ENCODE measurements around the gene HLA-C. TPM values are rescaled to one million over a fixed set of nuclear protein-coding genes. Genes with fewer than 3 reads are reported as not detected.
A peak's percentile ranks its signal among the peaks of the same experiment; 100 is the strongest.

Gene HLA-C
- total and polyA plus RNA-seq, 7 donors, result 62.5 to 143 (median 114) TPM

- WGBS, 3 donors, result 9 to 39% (median 14%) methylated on average over 3 of the region's 3 CpGs
- H3K27me3 ChIP-seq (ENCODE audit: insufficient read depth in 3 of 3, low read length in 2 of 3), result peaks cover 0 to 4% (median 4%) of the 10 kb centered on the region in 3 donors
- no peak for DNase-seq
- H3K36me3 ChIP-seq (ENCODE audit: insufficient read depth in 1 of 2, low read depth in 1 of 2), result no peaks in the 10 kb centered on the region
- no peak for ATAC-seq
- intact Hi-C loops (cut with DNase I), result no loop called here
- H3K27ac ChIP-seq, result no peak overlapping the region
- no peak overlapping the region for H3K4me3 ChIP-seq
- TF ChIP-seq, protein P1, sequence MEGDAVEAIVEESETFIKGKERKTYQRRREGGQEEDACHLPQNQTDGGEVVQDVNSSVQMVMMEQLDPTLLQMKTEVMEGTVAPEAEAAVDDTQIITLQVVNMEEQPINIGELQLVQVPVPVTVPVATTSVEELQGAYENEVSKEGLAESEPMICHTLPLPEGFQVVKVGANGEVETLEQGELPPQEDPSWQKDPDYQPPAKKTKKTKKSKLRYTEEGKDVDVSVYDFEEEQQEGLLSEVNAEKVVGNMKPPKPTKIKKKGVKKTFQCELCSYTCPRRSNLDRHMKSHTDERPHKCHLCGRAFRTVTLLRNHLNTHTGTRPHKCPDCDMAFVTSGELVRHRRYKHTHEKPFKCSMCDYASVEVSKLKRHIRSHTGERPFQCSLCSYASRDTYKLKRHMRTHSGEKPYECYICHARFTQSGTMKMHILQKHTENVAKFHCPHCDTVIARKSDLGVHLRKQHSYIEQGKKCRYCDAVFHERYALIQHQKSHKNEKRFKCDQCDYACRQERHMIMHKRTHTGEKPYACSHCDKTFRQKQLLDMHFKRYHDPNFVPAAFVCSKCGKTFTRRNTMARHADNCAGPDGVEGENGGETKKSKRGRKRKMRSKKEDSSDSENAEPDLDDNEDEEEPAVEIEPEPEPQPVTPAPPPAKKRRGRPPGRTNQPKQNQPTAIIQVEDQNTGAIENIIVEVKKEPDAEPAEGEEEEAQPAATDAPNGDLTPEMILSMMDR (IDR thresholded peaks at IDR 0.05), result no peak
- no peaks in the 10 kb centered on the region for H3K9me3 ChIP-seq
- no peaks in the 10 kb centered on the region for H3K4me1 ChIP-seq
These were observed 19.3 kb downstream of the HLA-C start for GRCh38 chr6:31252625-31253024.

DNA sequence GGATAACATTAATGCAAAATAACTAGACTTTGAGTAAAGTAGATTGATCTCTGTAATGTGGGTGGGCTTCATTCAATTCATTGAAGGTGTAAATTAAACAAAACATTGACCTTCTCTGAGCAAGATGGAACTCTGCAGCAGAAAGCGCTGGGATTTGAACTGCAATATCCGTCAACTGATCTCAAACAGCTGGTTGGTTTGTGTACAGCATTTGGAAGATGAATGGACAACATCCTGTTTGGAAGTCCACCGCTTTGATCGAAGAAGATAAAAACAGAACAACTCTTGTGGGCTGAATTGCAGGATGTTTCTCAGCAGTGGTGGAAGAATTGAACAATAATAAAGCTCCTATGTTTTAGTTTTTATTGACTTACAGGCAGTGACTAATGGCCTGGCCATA, 20.6 kb downstream of the HLA-C start:
- H3K27ac ChIP-seq, result no peak overlapping the region
- TF ChIP-seq, protein P1 (IDR thresholded peaks at IDR 0.05), result no peak
- no peak overlapping the region for H3K4me3 ChIP-seq
- WGBS, 3 donors, result 64 to 77% (median 67%) methylated on average over 4 of the region's 4 CpGs
- H3K27me3 ChIP-seq (ENCODE audit: insufficient read depth in 3 of 3, low read length in 2 of 3), result peaks cover 0 to 8% (median 7%) of the 10 kb centered on the region in 3 donors
- DNase-seq (no peak), ATAC-seq (no peak)
- no peaks in the 10 kb centered on the region for H3K4me1 ChIP-seq
- H3K9me3 ChIP-seq, result no peaks in the 10 kb centered on the region
- H3K36me3 ChIP-seq (ENCODE audit: insufficient read depth in 1 of 2, low read depth in 1 of 2), result no peaks in the 10 kb centered on the region
- intact Hi-C loops (cut with DNase I), result no loop called here

GRCh38 chr6:31249184-31249583, 22.7 kb downstream of the HLA-C start:
- H3K27ac ChIP-seq, result no peak overlapping the region
- WGBS, 3 donors, result 60 to 92% (median 90%) methylated on average over 2 of the region's 2 CpGs
- no peaks in the 10 kb centered on the region for H3K36me3 ChIP-seq (ENCODE audit: insufficient read depth in 1 of 2, low read depth in 1 of 2)
- ATAC-seq (no peak), DNase-seq (no peak)
- intact Hi-C loops (cut with DNase I), result no loop called here
- no peaks in the 10 kb centered on the region for H3K9me3 ChIP-seq
- H3K4me3 ChIP-seq, result no peak overlapping the region
- H3K4me1 ChIP-seq, result no peaks in the 10 kb centered on the region
- TF ChIP-seq, protein P1 (IDR thresholded peaks at IDR 0.05), result no peak
- H3K27me3 ChIP-seq (ENCODE audit: insufficient read depth in 3 of 3, low read length in 2 of 3), result peaks cover 0 to 8% (median 8%) of the 10 kb centered on the region in 3 donors

- ATAC-seq (no peak), DNase-seq (no peak)
- H3K4me1 ChIP-seq, result no peaks in the 10 kb centered on the region
- H3K9me3 ChIP-seq, result no peaks in the 10 kb centered on the region
- no peak overlapping the region for H3K4me3 ChIP-seq
- 95 to 99% (median 96%) methylated on average over 2 of the region's 2 CpGs for WGBS, 3 donors
- H3K27me3 ChIP-seq (ENCODE audit: insufficient read depth in 3 of 3, low read length in 2 of 3), result peaks cover 0 to 8% (median 8%) of the 10 kb centered on the region in 3 donors
- intact Hi-C loops (cut with DNase I), result no loop called here
- H3K36me3 ChIP-seq (ENCODE audit: insufficient read depth in 1 of 2, low read depth in 1 of 2), result no peaks in the 10 kb centered on the region
- no peak overlapping the region for H3K27ac ChIP-seq
- TF ChIP-seq, protein P1 (IDR thresholded peaks at IDR 0.05), result no peak
These were observed 24.1 kb downstream of the HLA-C start for GRCh38 chr6:31247813-31248212.

- Histone ChIP-seq H3K27ac (no peak overlapping the region), H3K4me1 (no peaks in the 10 kb centered on the region), H3K9me3 (no peaks in the 10 kb centered on the region), H3K4me3 (no peak overlapping the region), H3K36me3 (ENCODE audit: insufficient read depth in 1 of 2, low read depth in 1 of 2) (no peaks in the 10 kb centered on the region), H3K27me3 (ENCODE audit: insufficient read depth in 3 of 3, low read length in 2 of 3) (peaks cover 0 to 8% (median 8%) of the 10 kb centered on the region in 3 donors)
- WGBS, 3 donors, result 23 to 29% (median 27%) methylated on average over 2 of the region's 2 CpGs
- TF ChIP-seq, protein P1 (IDR thresholded peaks at IDR 0.05), result no peak
- intact Hi-C loops (cut with DNase I), result no loop called here
- DNase-seq (no peak), ATAC-seq (peak in 3 of 4 donors; percentile 43 to 97 (median 63))
These were observed 25.8 kb downstream of the HLA-C start for GRCh38 chr6:31246051-31246521.

Measured in psoas muscle (tissue), 8 donors.